NK-92 (cell line): ENCODE measurements around the gene ALOX5AP.

ENCODE experiments used
- DNase-seq: peaks from one replicate; lab custom pipeline; 2025; ENCODE audit not compliant: unreplicated experiment; lab: John Stamatoyannopoulos, UW

Gene ALOX5AP

GRCh38 chr13:30759748-30760147 lies 24.4 kb downstream of the ALOX5AP start:
- DNase-seq, result no peak

DNA sequence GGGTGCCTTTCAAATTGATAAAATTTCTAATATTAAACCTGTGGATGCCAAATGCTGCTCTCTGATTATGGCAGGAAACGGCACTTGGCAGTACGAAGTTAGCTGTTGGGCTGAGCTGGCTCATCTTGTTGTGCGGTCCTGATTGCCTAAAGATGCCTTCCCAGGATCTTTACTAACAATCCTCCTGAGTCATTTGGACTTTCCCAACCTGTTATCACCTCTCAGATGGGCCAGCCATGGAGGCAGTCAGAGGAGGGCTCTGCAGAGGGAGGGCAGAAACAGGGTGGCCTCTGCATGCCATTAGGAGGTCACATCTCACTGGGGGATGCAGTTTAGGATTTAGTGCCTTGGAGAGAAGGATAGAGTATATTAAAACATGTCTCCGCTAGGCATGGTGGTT lies 27.3 kb downstream of the ALOX5AP start:
- DNase-seq, result no peak

DNA sequence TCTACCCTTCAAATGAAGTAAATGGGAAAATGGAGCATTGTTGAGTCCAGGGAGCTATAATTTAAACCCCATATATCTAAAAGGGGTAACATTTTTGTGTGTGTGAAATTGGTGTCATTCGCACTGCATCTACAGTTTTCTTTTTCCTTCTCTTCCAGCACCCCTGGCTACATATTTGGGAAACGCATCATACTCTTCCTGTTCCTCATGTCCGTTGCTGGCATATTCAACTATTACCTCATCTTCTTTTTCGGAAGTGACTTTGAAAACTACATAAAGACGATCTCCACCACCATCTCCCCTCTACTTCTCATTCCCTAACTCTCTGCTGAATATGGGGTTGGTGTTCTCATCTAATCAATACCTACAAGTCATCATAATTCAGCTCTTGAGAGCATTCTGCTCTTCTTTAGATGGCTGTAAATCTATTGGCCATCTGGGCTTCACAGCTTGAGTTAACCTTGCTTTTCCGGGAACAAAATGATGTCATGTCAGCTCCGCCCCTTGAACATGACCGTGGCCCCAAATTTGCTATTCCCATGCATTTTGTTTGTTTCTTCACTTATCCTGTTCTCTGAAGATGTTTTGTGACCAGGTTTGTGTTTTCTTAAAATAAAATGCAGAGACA lies 28.6 kb downstream of the ALOX5AP start:
- no peak for DNase-seq

DNA sequence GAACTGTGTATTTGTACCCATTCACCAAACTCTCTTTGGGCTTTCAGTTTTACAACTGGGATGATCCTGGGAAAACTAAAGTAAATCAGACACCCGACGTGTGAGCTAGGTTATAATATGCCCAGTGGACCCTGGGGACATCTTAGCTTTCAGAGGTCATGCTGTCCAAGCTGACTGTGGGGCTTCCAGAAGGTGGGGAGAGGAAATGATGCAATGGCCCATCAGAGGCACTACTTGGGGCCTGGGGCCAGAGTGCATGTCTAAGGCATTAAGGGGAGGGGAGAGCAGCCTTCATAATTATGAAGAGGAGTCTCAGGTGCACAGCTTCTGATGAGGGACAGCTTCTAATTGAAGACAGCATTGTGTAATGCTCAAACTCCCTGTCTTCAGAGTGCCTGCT lies 30.9 kb downstream of the ALOX5AP start:
- no peak for DNase-seq

GRCh38 chr13:30770929-30771328 lies 35.6 kb downstream of the ALOX5AP start:
- DNase-seq, result no peak

DNA sequence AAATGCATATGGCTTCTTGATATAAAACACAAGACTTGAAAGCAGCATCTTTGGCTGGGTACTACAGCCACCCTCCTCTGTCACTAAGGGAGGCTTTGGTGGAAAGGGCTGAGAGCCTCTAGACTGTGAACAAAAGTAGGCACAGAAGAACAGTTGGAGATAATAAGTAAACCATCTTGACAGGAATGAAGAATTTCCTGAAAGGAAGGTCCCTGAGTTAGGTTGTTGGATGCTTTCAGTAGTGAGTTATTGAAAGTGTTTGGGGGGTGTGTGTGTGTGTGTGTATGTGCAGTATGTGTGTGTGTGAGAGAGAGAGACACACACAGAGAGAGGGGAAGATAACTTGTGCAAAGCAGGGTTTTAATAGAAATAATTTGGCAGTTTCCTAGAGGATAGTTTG lies 38.2 kb downstream of the ALOX5AP start:
- no peak for DNase-seq

DNA sequence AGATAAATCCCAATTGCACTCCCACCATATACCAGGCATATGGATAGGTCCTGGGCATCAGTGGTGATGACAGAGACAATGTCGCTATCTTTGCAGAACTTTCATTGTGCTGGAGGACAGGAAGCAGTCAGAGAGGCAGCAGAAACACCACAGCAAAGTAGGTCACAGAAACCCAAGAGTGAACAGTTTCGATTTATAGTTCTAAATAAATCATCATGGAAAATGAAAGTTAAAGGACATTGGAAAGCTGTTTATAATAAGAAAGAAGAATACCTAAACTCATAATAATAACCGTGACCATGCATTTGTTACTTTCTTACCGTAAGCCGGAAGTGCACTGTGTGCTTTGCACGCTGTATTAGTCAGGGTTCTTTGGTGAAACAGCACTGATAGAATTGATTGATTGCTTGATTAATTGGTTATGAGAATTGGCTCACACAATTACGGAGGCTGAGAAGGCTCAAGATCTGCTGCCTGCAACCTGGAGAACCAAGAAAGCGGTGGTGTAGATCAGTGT lies 38.9 kb downstream of the ALOX5AP start:
- DNase-seq, result no peak

DNA sequence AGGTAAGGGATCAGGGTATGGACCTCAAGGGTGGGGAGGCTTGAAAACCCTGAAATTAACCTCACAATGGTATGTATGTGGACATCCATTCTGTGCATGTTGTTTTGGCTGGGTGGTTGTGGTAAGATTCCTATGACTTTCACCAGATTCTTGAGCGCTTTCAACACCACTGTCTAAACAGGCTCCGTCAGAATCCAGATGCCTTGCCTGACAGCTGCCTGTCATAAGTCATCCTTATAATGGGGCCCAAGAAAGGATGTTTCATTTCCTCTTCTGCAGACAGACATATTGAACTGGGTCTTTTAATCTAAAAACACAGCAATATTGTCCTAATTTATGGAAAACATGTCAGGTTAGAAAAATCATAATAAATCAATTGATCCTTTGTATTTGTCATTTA lies 41.3 kb downstream of the ALOX5AP start:
- DNase-seq, result no peak

GRCh38 chr13:30779016-30779415 lies 43.7 kb downstream of the ALOX5AP start:
- DNase-seq, result no peak

- DNase-seq, result no peak
Measured at GRCh38 chr13:30779608-30780007, 44.3 kb downstream of the ALOX5AP start.

DNA sequence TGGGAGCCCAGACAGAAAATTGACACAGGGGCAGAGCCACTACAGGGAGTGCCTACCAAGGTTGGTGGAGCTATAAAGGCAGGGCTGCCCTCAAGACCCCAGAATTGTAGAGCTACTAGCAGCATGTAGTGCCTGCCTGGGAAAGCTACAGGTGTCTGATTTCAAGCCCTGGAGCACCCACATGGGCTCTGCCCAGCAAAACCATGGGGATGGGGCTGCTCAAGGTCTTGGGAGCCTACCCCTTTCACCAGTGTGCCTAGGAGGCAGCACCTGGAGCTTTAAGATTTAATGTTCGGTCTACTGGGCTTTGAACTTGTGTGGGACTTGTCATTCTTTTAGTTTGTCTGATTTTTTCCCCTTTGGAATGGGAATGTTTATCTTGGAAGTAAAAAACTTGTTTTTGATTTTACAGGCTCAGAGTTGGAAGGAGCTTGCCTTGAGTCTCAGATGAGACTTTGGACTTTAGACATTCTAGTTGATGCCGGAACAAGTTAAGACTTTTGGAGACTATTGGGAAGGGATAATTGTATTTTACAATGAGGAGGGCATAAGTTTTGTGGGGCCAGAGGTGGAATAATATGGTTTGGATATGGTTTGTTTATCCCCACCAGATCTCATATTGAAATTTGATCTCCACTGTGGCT lies 45.1 kb downstream of the ALOX5AP start:
- DNase-seq, result no peak

DNA sequence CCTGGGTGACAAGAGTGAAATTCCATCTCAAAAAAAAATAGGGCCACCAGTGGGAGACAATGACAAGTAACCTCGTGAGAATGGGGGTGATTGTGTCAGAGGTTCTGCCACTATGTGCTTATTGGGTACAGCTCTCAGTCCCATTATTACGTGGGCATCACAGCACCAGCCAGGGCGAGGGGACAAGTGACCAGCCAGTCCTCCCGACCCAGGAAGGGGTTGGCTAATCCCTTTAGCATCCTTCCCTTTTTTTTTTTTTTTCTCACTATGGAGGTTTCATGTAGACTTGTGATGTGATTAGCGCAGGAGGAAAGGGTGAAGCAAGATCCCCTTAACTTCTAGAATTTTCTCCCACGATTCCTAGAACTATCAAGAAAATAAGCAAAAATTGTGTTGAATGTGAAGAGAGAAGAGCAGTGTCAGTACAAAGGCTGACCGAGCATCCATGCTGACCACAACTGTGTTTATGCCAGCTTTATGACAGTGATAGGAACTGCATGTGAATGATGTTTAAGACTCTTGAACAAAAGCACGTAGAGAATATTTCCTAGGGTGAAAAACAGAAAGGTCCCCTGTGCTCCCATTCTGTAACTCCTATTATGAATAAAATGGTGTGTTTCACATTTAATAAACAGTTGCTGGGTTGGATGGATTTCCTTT lies 50.0 kb downstream of the ALOX5AP start:
- no peak for DNase-seq

DNA sequence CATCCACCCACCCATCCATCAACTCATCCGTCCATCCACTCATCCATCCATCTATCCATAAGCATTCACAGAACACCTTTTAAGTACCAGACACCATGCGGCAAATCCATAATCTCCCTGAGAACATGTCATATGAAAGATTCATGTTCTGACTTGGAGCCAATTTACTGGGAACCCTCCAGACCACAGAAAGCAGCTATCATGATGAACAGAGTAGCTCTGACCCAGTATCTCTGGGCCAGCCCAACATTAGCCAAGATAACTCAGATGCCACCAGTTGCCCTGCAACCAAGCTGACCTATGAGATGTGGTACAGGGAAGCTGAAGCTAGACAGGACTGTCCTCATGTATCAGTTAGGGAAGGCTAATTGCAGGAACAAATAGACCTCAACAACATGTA lies 51.3 kb downstream of the ALOX5AP start:
- DNase-seq, result no peak

DNA sequence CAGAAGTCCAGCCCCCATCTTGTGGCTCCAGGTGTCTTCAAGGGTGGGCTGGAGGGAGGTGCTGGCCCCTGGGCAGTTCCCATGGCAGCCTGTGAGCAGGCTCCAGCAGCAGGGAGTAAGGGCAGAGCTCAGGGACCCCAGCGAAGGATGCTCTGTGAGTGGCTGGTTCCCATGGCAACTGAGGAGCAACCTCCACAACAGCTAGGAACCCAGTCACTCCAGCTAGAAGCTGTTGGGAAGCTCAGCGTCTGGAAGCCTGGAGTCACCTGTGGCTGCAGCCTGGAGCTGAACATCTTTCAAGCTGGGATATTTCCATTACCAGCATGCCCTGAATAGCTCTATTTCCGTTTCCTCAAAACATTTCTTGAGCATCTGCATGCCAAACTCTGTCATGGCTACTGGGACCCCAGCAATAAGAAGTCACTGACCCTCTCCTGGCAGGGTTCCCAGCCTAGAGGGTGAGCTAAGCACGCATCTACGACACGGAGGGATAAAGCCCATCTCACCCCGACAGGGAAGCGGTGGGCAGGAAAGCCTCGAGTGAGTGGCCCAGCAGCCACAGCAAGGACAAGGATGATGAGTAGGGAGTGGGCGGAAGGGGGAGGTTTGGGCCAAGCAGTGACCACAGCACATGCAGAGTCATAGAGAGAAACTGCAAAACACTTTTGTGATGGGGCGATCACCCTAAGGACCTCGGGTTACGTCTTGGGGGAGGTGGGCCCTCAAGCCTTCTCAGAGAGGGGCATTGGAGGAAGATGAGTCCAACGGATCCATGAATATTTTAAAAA lies 52.6 kb downstream of the ALOX5AP start:
- DNase-seq, result no peak

DNA sequence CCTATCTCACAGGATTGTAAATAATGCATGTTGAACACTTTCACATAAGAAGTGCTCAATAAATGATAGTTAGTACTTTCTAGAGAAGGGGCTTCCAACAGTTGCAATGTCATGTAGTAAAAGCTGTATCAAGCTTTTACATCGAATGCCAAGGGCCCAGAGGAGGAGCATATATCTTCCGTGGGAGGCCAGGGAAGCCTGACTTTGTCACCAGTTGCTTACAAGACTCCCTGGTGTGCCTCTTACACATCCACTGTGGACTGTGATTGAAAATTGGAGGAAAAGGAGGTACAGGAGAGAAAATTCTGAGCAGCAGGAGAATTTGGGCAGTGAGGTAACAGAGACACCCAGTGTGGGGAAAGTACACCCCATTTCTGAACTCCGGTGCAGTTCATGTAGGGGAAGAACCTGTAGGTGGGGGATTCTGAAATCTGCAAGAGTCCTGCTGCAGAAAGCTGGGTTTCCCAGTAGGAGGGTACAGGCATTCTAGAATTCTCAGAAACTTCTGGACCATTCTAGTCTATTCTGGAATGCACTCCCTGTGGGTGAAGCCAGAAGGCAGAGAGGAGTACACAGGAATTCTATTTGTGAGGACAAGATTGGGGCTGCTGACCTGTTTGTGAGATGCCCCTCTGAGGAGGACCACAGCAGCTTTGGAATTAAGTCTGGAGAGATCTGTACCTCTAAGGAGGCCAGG lies 54.0 kb downstream of the ALOX5AP start:
- no peak for DNase-seq

GRCh38 chr13:30790592-30790991 lies 55.2 kb downstream of the ALOX5AP start:
- DNase-seq, result no peak

- DNase-seq, result no peak
Measured at GRCh38 chr13:30791354-30792001, 56.1 kb downstream of the ALOX5AP start.

DNA sequence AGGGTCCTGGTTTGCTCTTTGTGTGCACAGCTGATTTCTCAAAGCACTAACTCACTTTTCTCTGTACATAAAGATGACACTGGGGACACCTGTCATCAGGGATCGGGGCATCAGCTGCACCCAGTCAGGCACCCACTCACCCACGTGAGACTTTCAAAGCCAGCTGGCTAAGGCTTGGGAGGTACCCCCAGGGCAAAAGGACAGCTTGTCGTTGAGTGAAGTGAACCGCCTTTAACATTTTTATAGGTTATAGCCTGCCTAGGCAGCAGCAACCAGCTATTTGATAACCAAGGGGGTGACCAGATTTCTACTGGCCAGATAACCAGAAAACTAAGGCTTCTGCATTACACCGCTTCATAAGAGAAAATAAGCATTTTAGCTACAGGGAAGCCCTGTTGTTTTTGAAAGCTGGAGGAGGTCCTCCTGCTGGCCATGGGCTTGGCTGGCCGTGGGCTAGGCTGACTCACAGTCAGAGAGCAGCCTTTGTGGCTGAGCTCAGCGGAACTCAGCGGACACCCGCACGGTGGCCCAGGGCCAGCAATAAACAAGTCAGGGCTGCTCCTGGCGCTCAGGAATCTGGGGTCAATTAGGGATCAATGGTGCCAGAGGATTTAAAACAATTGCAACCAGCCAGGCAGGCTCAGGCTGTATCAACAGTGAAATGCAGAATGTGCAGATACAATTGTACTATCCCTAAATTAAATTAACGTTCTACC lies 57.1 kb downstream of the ALOX5AP start:
- no peak for DNase-seq

GRCh38 chr13:30796132-30796572 lies 60.8 kb downstream of the ALOX5AP start:
- DNase-seq, result no peak
